ENCODE results near the gene MCOLN2.

The MCOLN2 gene

DNA sequence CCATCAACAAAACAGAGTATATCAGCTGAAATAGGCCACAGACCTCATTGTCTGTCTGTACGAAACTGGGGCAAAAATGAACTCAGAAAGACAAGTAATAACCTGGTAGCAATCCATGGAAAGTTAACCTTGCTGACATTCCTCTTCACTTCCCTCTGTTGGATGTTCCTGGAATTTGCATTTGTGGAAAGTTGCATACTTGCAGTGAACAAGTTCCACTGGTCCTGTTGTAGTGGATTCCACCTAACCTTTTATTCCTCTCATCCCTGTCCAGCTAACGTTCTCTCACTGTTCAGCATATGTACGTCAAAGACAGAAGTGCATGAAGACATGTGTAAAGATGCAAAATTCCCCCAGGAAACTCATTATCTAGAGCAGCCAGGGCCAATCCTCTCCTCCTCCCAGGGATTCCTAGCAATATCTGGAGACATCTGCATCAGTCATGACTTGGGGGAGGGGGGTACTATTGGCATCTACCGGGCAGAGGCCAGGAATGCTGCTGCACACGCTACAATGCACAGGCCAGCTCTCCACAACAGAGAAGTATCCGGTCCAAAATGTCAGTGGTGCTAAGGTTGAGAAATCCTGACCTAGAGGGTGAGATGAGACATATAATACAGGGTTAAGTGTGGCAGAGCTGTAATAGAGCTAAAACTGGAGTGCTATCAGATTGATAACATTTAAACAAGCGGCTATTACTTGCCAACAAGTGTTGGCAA is 112.1 kb downstream of the MCOLN2 start:
- H3K79me2 ChIP-seq (ENCODE audit: control insufficient read depth, low read length), result no peaks in the 10 kb centered on the region

DNA sequence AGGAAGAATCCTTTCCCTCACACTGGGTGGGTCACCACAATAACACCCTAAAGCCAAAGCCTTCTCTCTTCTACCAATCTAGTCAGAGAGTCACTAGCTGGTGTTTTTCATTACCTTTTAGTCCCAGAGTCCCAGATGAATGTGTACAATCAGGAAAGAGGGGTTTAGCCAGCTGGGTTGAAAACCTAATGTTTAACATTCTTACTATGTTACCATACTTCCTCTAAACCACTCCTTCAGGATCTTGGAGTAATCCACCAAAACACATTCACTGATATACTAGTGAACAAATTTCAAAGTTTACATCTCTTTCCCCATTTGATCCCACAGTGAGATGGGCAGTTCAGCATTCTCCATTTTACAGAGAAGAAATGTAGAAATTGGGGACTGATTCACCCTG is 113.6 kb downstream of the MCOLN2 start:
- Histone ChIP-seq H3F3A (ENCODE audit: control insufficient read depth, insufficient read depth) (no peaks in the 10 kb centered on the region), H3K27me3 (ENCODE audit: control insufficient read depth, low read length) (no peaks in the 10 kb centered on the region), H4K20me1 (ENCODE audit: control insufficient read depth, insufficient read depth, low read depth, low read length) (no peaks in the 10 kb centered on the region), H3K4me2 (ENCODE audit: low read length) (no peak overlapping the region), H3K36me3 (ENCODE audit: control insufficient read depth, low read length) (no peaks in the 10 kb centered on the region), H3K9me3 (ENCODE audit: control insufficient read depth, insufficient read depth, low read length) (no peaks in the 10 kb centered on the region), H3K9me2 (replicated peaks; ENCODE audit: control insufficient read depth, low read length) (no peaks in the 10 kb centered on the region), H3K27ac (ENCODE audit: low read depth, low read length) (no peak overlapping the region), H3K4me3 (ENCODE audit: low read length) (no peak overlapping the region), H3K79me2 (ENCODE audit: control insufficient read depth, low read length) (no peaks in the 10 kb centered on the region), H3K4me1 (ENCODE audit: control insufficient read depth, low read length) (no peaks in the 10 kb centered on the region)
- TF ChIP-seq EZH2phosphoT487 (IDR thresholded peaks at IDR 0.05; ENCODE audit: borderline replicate concordance, low read length), result no peak
- TF ChIP-seq, protein P1, sequence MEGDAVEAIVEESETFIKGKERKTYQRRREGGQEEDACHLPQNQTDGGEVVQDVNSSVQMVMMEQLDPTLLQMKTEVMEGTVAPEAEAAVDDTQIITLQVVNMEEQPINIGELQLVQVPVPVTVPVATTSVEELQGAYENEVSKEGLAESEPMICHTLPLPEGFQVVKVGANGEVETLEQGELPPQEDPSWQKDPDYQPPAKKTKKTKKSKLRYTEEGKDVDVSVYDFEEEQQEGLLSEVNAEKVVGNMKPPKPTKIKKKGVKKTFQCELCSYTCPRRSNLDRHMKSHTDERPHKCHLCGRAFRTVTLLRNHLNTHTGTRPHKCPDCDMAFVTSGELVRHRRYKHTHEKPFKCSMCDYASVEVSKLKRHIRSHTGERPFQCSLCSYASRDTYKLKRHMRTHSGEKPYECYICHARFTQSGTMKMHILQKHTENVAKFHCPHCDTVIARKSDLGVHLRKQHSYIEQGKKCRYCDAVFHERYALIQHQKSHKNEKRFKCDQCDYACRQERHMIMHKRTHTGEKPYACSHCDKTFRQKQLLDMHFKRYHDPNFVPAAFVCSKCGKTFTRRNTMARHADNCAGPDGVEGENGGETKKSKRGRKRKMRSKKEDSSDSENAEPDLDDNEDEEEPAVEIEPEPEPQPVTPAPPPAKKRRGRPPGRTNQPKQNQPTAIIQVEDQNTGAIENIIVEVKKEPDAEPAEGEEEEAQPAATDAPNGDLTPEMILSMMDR (IDR thresholded peaks at IDR 0.05; ENCODE audit: low read depth, low read length, poor library complexity, severe bottlenecking), result no peak

More for the DNA sequence above, 112.1 kb downstream of the MCOLN2 start:
- no peaks in the 10 kb centered on the region for H3K9me2 ChIP-seq (replicated peaks; ENCODE audit: control insufficient read depth, low read length)
- no peaks in the 10 kb centered on the region for H3F3A ChIP-seq (ENCODE audit: control insufficient read depth, insufficient read depth)
- no peak overlapping the region for H3K4me2 ChIP-seq (ENCODE audit: low read length)
- H3K27me3 ChIP-seq (ENCODE audit: control insufficient read depth, low read length), result no peaks in the 10 kb centered on the region
- no peaks in the 10 kb centered on the region for H3K36me3 ChIP-seq (ENCODE audit: control insufficient read depth, low read length)
- H3K4me1 ChIP-seq (ENCODE audit: control insufficient read depth, low read length), result no peaks in the 10 kb centered on the region
- H3K9me3 ChIP-seq (ENCODE audit: control insufficient read depth, insufficient read depth, low read length), result no peaks in the 10 kb centered on the region
- no peak overlapping the region for H3K27ac ChIP-seq (ENCODE audit: low read depth, low read length)
- H3K4me3 ChIP-seq (ENCODE audit: low read length), result no peak overlapping the region
- TF ChIP-seq EZH2phosphoT487 (IDR thresholded peaks at IDR 0.05; ENCODE audit: borderline replicate concordance, low read length), result no peak
- TF ChIP-seq, protein P1 (IDR thresholded peaks at IDR 0.05; ENCODE audit: low read depth, low read length, poor library complexity, severe bottlenecking), result no peak
- H4K20me1 ChIP-seq (ENCODE audit: control insufficient read depth, insufficient read depth, low read depth, low read length), result no peaks in the 10 kb centered on the region

DNA sequence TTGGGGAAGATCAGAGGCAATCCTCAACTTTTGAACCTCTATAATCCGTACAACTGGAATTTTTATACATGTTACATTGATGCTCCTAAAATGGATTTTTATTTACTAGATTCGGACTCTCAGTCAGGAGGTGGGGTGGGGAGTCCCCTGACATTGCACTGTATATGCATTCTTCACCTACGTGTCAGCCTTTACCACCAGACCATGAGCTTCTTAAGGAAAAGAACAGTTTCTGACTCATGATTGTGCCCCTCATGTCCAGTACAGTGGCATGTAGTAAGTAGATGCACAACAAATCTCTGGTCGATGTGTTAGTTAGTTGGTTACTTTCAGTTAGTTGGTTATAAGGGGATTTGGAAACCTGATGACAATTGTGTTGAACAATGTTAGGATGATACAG is 119.3 kb downstream of the MCOLN2 start:
- Histone ChIP-seq H3K27me3 (ENCODE audit: control insufficient read depth, low read length) (no peaks in the 10 kb centered on the region), H3K4me2 (ENCODE audit: low read length) (no peak overlapping the region), H3K9me3 (ENCODE audit: control insufficient read depth, insufficient read depth, low read length) (no peaks in the 10 kb centered on the region), H3K27ac (ENCODE audit: low read depth, low read length) (no peak overlapping the region), H3K9me2 (replicated peaks; ENCODE audit: control insufficient read depth, low read length) (no peaks in the 10 kb centered on the region), H3K4me1 (ENCODE audit: control insufficient read depth, low read length) (no peaks in the 10 kb centered on the region), H3K36me3 (ENCODE audit: control insufficient read depth, low read length) (no peaks in the 10 kb centered on the region), H3K79me2 (ENCODE audit: control insufficient read depth, low read length) (no peaks in the 10 kb centered on the region), H3K4me3 (ENCODE audit: low read length) (no peak overlapping the region), H4K20me1 (ENCODE audit: control insufficient read depth, insufficient read depth, low read depth, low read length) (no peaks in the 10 kb centered on the region), H3F3A (ENCODE audit: control insufficient read depth, insufficient read depth) (no peaks in the 10 kb centered on the region)
- TF ChIP-seq, protein P1 (IDR thresholded peaks at IDR 0.05; ENCODE audit: low read depth, low read length, poor library complexity, severe bottlenecking), result no peak
- TF ChIP-seq EZH2phosphoT487 (IDR thresholded peaks at IDR 0.05; ENCODE audit: borderline replicate concordance, low read length), result no peak
